NT2/D1 (cell line): ENCODE results near the gene KRTAP19-2.

Experiments
- DNase-seq: peaks from one replicate; pipeline ENCODE4 v3.0.0-alpha.2; 2011; ENCODE audit warnings: low read depth, low spot score
- H3K27me3 ChIP-seq: 2 replicates; pipeline ENCODE4 v1.6.0; 2011; ENCODE audit warnings: mild to moderate bottlenecking; ENCODE audit not compliant: insufficient read length, insufficient read depth
- H3K36me3 ChIP-seq: 2 replicates; pipeline ENCODE4 v1.6.1; 2011; ENCODE audit warnings: mild to moderate bottlenecking, low read length, mixed read lengths; ENCODE audit not compliant: insufficient read depth, insufficient read length
- H3K4me1 ChIP-seq: 2 replicates; pipeline ENCODE4 v1.5.1; 2011; ENCODE audit not compliant: insufficient read depth, insufficient read length
- H3K4me3 ChIP-seq: 2 replicates; pipeline ENCODE4 v1.5.1; 2011; ENCODE audit warnings: low read depth; ENCODE audit not compliant: insufficient read length
- H3K9ac ChIP-seq: 2 replicates; pipeline ENCODE4 v1.6.0; 2011; ENCODE audit warnings: low read depth; ENCODE audit not compliant: insufficient read length
- H3K9me3 ChIP-seq: 2 replicates; pipeline ENCODE4 v1.5.1; 2011; ENCODE audit warnings: mild to moderate bottlenecking, low read length; ENCODE audit not compliant: insufficient read depth
- SUZ12 ChIP-seq: IDR thresholded peaks from 2 replicates; pipeline ENCODE4 v1.6.1; 2011; ENCODE audit not compliant: insufficient read length, insufficient read depth; ENCODE audit errors: extremely low read depth
- YY1 ChIP-seq: IDR thresholded peaks from 2 replicates; pipeline ENCODE4 v1.6.1; 2011; ENCODE audit not compliant: insufficient read length, insufficient read depth
- ZNF274 ChIP-seq: IDR thresholded peaks from 2 replicates; pipeline ENCODE4 v1.6.1; 2011; ENCODE audit warnings: mild to moderate bottlenecking, low read depth, low read length

The KRTAP19-2 gene

DNA sequence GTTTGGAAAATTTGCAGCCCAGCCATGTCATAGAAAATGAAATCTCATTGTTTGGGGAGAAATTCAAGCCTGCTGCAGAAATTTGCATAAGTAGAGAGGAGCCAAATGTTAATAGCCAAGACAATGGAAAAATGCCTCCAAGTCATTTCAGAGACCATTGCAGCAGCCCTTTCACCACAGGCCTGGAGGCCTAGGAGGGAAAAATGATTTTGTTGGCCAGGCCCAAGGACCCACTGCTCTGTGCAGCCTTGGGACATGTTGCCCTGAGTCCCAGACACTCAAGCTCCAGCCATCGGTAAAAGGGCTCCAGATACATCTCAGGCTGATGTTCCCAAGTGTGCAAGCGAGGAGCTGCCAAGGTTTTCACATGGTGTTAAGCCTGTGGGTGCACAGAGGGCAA, 1.1 kb downstream of the KRTAP19-2 start:
- H3K36me3 ChIP-seq: no peaks in the 10 kb centered on the region
- no peaks in the 10 kb centered on the region for H3K4me1 ChIP-seq
- no peak overlapping the region for H3K9ac ChIP-seq
- H3K27me3 ChIP-seq: no peaks in the 10 kb centered on the region
- H3K9me3 ChIP-seq: peaks cover 30% of the 10 kb centered on the region
- TF ChIP-seq SUZ12 (no peak), YY1 (no peak), ZNF274 (no peak)
- H3K4me3 ChIP-seq: no peak overlapping the region
- DNase-seq: no peak

DNA sequence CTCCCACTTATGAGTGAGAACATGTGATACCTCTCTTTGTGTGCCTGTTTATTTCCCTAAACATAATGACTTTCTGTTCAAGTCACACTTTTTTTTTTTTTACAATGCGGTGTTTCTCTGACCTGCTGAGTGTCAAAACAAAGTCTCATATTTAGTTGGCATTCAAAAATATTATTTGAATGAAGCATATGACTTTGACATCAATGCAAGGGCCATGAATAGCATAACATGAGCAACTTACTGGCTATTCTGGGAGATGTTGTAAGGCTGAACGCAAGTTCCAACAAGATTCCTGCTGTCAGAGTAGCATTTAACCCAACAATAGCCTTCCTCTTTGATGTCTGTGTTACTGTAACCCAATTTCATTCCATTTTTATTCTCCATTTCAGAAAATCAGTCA, 5.1 kb downstream of the KRTAP19-2 start:
- H3K27me3 ChIP-seq: no peaks in the 10 kb centered on the region
- TF ChIP-seq ZNF274 (no peak), YY1 (no peak), SUZ12 (no peak)
- DNase-seq: no peak
- H3K4me1 ChIP-seq: no peaks in the 10 kb centered on the region
- H3K9ac ChIP-seq: no peak overlapping the region
- H3K9me3 ChIP-seq: peaks cover 20% of the 10 kb centered on the region
- no peak overlapping the region for H3K4me3 ChIP-seq
- no peaks in the 10 kb centered on the region for H3K36me3 ChIP-seq

DNA sequence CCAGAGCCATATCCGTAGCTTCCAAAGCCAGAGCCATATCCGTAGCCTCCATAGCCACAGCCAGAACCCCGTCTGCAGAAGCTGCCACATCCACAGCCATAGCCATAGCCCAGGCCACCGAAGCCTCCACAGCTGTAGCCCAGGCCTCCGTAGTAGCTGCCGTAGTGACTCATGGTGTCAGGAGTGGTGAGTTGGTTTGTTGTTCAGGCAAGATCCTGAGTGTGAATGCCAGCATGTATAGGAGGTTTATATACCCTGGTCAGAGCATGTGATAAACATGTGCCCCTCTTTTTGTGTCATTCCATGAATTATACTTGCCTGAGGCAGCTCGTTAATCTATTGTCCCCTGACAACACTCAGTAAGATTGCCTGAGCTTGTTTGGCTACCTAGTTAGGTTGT, 7.1 kb downstream of the KRTAP19-2 start, which contains the start of gene KRTAP19-1:
Gene KRTAP19-1 (minus strand): TSS at position 223 of the 400 bp plus-strand sequence. CDS start 50 bp downstream, at position 173.
- H3K4me1 ChIP-seq: no peaks in the 10 kb centered on the region
- no peak for TF ChIP-seq ZNF274
- TF ChIP-seq SUZ12: no peak
- TF ChIP-seq YY1: no peak
- H3K36me3 ChIP-seq: no peaks in the 10 kb centered on the region
- no peaks in the 10 kb centered on the region for H3K27me3 ChIP-seq
- H3K4me3 ChIP-seq: no peak within 1 kb of the TSS
- DNase-seq: no peak
- peaks cover 2% of the 10 kb centered on the region; the same call in 1 of the 2 replicates for H3K9me3 ChIP-seq
- H3K9ac ChIP-seq: no peak within 1 kb of the TSS

DNA sequence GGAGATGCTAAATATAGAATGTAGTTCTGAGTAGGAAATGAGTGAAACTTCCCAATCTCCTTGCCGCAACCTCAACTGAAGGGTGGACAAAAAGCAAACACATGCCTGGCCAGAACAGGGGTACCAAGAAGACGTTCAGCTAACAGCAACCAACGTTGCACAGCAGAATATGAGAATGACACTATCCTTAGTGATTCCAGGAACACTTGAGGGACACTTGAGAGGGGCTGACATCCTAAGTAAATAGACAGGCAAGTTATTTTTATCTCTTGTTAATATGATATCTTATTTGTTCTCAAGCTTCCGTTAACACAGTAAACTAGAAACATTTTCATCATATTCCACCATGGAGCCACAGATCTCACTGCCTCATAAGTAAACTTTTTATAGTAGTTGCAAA, 8.0 kb downstream of the KRTAP19-2 start:
- H3K36me3 ChIP-seq: no peaks in the 10 kb centered on the region
- no peaks in the 10 kb centered on the region for H3K27me3 ChIP-seq
- H3K4me1 ChIP-seq: no peaks in the 10 kb centered on the region
- no peak for DNase-seq
- no peak overlapping the region for H3K4me3 ChIP-seq
- H3K9me3 ChIP-seq: no peaks in the 10 kb centered on the region
- no peak for TF ChIP-seq YY1
- TF ChIP-seq ZNF274: no peak
- TF ChIP-seq SUZ12: no peak
- no peak overlapping the region for H3K9ac ChIP-seq

DNA sequence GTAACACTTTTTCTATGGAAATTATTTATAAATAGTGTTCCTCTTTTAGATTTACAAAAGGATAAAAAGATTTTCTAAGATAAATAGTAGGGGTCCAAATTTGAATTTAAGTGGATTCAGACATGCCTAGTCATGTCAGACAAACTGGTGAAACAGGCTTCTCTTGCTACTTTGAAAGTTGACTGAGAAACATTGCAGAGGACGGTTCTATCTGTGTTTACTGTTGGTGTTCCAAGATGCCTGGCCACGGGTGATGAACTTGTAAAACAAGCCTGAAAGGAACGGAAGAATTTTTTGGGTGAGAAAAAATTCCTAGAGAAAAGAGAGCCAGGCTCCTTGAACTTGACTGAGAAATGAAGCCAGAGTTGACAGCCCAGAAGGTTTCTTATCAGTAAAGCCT, 9.2 kb downstream of the KRTAP19-2 start:
- Histone ChIP-seq H3K27me3 (no peaks in the 10 kb centered on the region), H3K4me3 (no peak overlapping the region), H3K9ac (no peak overlapping the region), H3K4me1 (no peaks in the 10 kb centered on the region), H3K9me3 (no peaks in the 10 kb centered on the region), H3K36me3 (no peaks in the 10 kb centered on the region)
- DNase-seq: no peak
- TF ChIP-seq SUZ12 (no peak), YY1 (no peak), ZNF274 (no peak)

DNA sequence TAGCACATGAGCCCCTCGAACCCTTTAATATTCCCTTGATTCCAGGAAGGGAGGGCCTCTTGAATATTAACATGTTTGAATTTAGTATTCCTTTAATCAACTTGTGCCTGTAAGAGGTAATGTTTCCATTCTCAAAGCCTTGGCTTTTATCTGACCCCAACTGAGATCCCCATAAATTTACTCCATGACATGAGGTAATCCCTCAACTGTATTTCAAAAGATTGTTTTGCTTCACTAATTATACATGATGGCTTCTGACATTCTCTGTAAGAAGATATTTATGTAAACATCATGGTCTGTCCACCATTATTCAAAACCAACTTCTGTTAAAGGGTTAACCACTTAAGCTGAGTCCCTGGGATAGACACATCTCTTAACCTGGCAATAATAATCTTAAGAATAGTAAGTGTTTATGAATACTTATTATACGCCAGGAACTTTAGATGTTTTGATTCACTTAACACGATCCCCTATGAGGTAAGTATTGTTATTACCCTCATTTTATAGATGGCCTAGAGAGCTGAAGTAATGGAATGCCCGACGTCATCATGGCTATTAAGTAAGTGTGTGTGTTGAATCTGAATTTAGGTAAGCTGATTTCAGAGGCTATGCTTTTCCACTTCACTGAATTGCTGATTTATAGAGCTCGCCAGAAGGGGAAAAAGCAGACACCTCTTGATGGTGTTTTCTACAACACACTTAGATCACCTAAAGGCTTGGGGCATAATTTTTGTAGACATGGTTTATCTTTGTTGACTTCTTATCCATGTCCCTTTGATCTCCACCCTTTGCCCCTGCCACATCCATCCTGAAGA, 18.1 kb downstream of the KRTAP19-2 start:
- DNase-seq: no peak
- no peaks in the 10 kb centered on the region for H3K9me3 ChIP-seq
- H3K27me3 ChIP-seq: no peaks in the 10 kb centered on the region
- H3K4me1 ChIP-seq: no peaks in the 10 kb centered on the region
- H3K4me3 ChIP-seq: no peak overlapping the region
- TF ChIP-seq ZNF274 (no peak), SUZ12 (no peak), YY1 (no peak)
- no peak overlapping the region for H3K9ac ChIP-seq
- no peaks in the 10 kb centered on the region for H3K36me3 ChIP-seq

GRCh38 chr21:30463713-30464112, 23.5 kb downstream of the KRTAP19-2 start:
- Histone ChIP-seq H3K27me3 (no peaks in the 10 kb centered on the region), H3K9me3 (no peaks in the 10 kb centered on the region), H3K36me3 (no peaks in the 10 kb centered on the region), H3K4me3 (no peak overlapping the region), H3K9ac (no peak overlapping the region), H3K4me1 (no peaks in the 10 kb centered on the region)
- TF ChIP-seq SUZ12 (no peak), YY1 (no peak), ZNF274 (no peak)
- peak; percentile 18 for DNase-seq
